ENCODE data around the gene PDIA6. TPM values are rescaled to one million over a fixed set of nuclear protein-coding genes. Genes with fewer than 3 reads are reported as not detected.
"Not testable (repeated sequence)": the region's sequence is repeated elsewhere in the genome, so short reads cannot be mapped to it uniquely, and the experiment has no call there.

Gene PDIA6
- total RNA-seq, 2 donors from 2014 or later, result 113 to 141 TPM

GRCh38 chr2:10783421-10783820, 29.2 kb downstream of the PDIA6 start:
- Histone ChIP-seq H3K27me3 (no peaks in the 10 kb centered on the region), H3K27ac (no peak overlapping the region), H3K4me3 (no peak overlapping the region), H3K9me3 (no peaks in the 10 kb centered on the region), H3K4me1 (no peaks in the 10 kb centered on the region), H3K36me3 (replicated peaks in 1 of 2; ENCODE audit: insufficient read depth in 1 of 2, low read depth in 2 of 2) (peaks cover 12 to 57% of the 10 kb centered on the region in 2 donors)
- intact Hi-C loops (cut with DNase I), result no loop called here
- DNase-seq (no peak), ATAC-seq (no peak)
- TF ChIP-seq POLR2A (IDR thresholded peaks at IDR 0.05), result no peak
- TF ChIP-seq CTCF (IDR thresholded peaks at IDR 0.05), result no peak
- WGBS, 2 donors, result 70 to 77% methylated on average over 4 of the region's 4 CpGs

DNA sequence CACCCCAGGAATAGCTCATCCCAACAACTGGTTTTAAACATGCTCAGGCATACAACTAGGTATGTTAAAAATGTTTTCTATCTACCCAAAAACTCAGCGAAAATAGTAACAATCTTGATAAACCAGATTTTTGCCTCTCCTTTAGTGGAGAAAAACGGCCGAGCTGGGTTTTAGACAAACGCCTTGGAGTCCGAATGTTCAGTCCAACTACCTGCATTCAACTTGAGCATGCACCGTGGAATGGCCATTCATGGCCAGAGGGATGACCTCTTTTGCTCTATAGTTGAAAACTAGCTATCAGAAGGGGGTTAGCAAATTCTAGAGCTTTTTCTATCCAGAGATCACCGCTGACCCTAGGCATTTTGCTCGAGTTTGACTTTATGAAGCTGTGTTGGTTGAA, 30.8 kb downstream of the PDIA6 start:
- H3K27me3 ChIP-seq, result no peaks in the 10 kb centered on the region
- no peak for ATAC-seq
- DNase-seq, result no peak
- intact Hi-C loops (cut with DNase I), result no loop called here
- no peaks in the 10 kb centered on the region for H3K4me1 ChIP-seq
- TF ChIP-seq POLR2A (IDR thresholded peaks at IDR 0.05) (no peak), CTCF (IDR thresholded peaks at IDR 0.05) (no peak)
- peaks cover 12 to 47% of the 10 kb centered on the region in 2 donors for H3K36me3 ChIP-seq (replicated peaks in 1 of 2; ENCODE audit: insufficient read depth in 1 of 2, low read depth in 2 of 2)
- H3K9me3 ChIP-seq, result no peaks in the 10 kb centered on the region
- WGBS, 2 donors, result 89 to 95% methylated on average over 8 of the region's 8 CpGs
- H3K27ac ChIP-seq, result no peak overlapping the region
- no peak overlapping the region for H3K4me3 ChIP-seq

DNA sequence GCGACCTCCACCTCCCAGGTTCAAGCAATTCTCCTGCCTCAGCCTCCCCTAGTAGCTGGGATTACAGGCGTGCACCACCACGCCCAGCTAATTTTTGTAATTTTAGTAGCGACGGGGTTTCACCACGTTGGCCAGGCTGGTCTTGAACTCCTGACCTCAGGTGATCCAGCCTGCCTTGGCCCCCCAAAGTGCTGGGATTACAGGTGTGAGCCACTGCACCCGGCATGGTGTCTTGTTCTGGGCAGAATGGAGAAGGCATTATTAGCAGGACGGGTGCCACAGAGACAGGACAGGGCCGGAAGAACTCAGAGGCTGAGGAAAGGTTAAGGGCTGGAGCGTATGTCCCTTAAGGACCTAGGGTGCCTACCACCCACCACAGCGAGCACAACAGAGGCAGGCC, 31.8 kb downstream of the PDIA6 start:
- H3K9me3 ChIP-seq; H3K4me1 ChIP-seq; H3K27me3 ChIP-seq; DNase-seq; ATAC-seq; H3K4me3 ChIP-seq; intact Hi-C loops (cut with DNase I); H3K27ac ChIP-seq: not testable (repeated sequence)
- peaks cover 12 to 37% of the 10 kb centered on the region in 2 donors for H3K36me3 ChIP-seq (replicated peaks in 1 of 2; ENCODE audit: insufficient read depth in 1 of 2, low read depth in 2 of 2)
- 95 to 97% methylated on average over 6 to 11 of the region's 11 CpGs for WGBS, 2 donors

DNA sequence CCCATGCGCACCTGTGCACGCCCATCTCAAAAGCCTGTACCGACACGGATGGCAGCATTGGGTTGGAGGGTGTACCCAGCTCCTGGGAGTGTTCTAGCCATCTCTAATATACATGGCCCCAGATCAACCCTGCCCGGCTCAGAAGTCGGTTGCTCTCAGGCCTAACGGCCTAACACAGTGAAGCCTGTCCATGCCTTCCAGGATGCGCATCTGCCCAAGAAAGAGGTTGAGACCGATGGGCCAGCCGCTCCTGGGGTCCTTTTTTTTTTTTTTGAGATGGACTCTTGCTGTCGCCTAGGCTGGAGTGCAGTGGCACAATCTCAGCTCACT, 32.1 kb downstream of the PDIA6 start:
- Histone ChIP-seq H3K36me3 (replicated peaks in 1 of 2; ENCODE audit: insufficient read depth in 1 of 2, low read depth in 2 of 2) (peaks cover 12 to 35% of the 10 kb centered on the region in 2 donors), H3K9me3 (no peaks in the 10 kb centered on the region), H3K4me3 (no peak overlapping the region), H3K4me1 (no peaks in the 10 kb centered on the region), H3K27ac (no peak overlapping the region), H3K27me3 (no peaks in the 10 kb centered on the region)
- ATAC-seq (no peak), DNase-seq (peak in 1 of 4 donors; percentile 5)
- intact Hi-C loops (cut with DNase I), result no loop called here
- TF ChIP-seq CTCF (IDR thresholded peaks at IDR 0.05) (no peak), POLR2A (IDR thresholded peaks at IDR 0.05) (no peak)
- WGBS, 2 donors, result 91 to 97% methylated on average over 5 to 11 of the region's 11 CpGs

DNA sequence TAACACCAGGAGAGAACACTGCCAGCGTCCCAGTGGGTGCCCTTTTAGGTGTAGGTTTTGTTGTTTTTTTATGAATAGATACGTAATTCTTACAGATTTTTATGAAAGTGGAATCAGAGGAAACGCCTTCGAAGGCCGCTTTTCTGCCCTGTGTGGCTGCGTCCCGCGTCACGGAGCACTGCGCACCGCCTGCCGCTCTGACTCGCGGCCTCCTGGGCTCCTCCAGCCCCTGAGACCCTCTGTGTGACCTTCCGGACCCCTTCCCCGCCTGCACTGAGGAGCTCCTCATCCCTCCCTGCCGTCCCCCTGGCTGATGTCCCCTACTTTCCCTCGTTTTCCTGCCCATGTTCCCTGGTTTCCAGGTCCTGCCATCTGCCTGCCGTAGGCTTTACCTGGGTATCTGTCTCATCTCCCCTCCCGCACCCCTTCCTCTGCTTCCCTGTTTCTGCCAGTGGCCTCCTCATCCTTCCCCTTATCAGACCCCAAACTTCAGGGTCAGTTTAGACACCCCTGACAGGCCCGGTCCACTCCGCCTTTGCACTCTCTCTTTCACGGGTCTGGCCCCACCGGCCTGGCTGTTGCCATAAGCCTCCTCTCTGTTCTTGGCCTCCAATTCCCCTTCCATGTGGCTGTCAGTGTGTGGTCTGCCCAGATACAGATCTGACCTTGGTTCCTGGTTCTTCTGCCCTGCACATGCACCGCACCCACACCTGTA, 32.7 kb downstream of the PDIA6 start:
- Histone ChIP-seq H3K36me3 (replicated peaks in 1 of 2; ENCODE audit: insufficient read depth in 1 of 2, low read depth in 2 of 2) (peaks cover 12 to 33% of the 10 kb centered on the region in 2 donors), H3K4me3 (no peak overlapping the region), H3K4me1 (no peaks in the 10 kb centered on the region), H3K27me3 (no peaks in the 10 kb centered on the region), H3K9me3 (no peaks in the 10 kb centered on the region), H3K27ac (no peak overlapping the region)
- intact Hi-C loops (cut with DNase I), result no loop called here
- DNase-seq (peak in 1 of 4 donors; percentile 6), ATAC-seq (no peak)
- WGBS, 2 donors, result 91 to 95% methylated on average over 25 of the region's 25 CpGs
- no peak for TF ChIP-seq CTCF (IDR thresholded peaks at IDR 0.05)
- no peak for TF ChIP-seq POLR2A (IDR thresholded peaks at IDR 0.05)

Measured in body of pancreas (tissue), 4 donors.